Stimulated activated CD8-positive, alpha-beta memory T cell treated with anti-CD3 and anti-CD28 coated beads, Interleukin-7, amount 100 ng/mL, for 24 hours (primary cell): ENCODE data around the gene KRTAP20-2.

Source experiments
- DNase-seq: peaks from one replicate; pipeline ENCODE4 v3.0.0-alpha.2; 2020; ENCODE audit warnings: low read depth

KRTAP20-2 gene

DNA sequence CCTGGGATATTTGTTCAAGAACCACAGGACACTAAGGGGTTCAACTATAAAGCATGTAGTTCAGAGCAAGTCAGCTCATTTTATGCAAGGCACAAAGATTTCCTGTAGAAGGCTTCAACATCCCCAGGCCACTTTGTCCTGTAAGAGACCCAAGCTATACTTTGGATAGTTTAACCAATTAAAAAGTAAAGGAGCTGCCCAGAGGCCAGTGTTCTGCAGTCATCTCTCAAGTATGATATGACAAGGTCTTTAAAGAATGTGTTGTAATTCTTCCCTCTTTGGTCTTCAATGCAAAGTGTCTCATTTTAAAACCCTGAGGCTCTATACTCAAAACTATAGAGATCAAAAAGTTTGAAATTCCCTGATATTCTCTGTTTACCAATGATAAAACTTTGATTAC is 41.7 kb downstream of the KRTAP20-2 start:
- DNase-seq = no peak

DNA sequence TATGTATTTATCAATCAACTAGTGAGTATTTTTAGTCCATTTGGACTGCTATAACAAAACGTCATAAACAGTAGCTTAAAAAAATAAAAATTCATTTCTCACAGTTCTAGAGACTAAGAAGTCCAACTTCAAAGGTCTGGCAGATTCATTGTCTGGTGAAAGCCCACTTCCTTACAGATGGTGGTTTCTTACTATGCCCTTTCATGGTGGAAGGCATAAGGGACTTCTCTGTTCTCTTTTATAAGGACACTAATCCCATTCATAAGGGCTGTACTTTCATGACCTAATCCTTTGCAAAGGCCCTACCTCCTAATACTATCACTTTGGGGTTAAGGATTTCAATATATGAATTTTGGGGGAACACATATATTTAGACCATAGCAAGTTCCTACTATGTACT is 45.6 kb downstream of the KRTAP20-2 start:
- no peak for DNase-seq

DNA sequence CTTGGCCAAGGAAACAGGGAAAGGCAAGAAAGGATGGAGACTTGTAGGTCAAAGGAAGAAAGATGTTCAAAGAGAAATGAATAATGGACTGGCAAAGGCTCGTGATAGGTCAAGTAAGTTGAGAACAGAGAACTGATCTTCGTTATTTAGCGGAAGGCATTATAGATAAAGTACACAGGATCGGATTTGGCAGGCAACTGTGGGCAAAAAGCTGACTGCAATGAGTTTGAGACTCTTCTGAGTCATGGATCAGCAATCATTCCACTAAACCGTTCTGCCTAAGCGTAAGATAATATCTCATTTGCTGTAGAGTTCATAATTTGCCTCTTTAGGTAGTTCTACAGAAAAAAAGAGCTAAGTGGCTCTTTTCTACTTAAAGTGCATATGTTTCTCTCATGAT is 49.5 kb downstream of the KRTAP20-2 start:
- no peak for DNase-seq
